Measurements from ENCODE around the gene PLEKHM3. TPM values are rescaled to one million over a fixed set of nuclear protein-coding genes. Genes with fewer than 3 reads are reported as not detected.

Gene PLEKHM3
- polyA plus RNA-seq, 1 experiment: 5.8 TPM

GRCh38 chr2:207810200-207810788, 215.0 kb downstream of the PLEKHM3 start:
- POLR2A ChIA-PET: no interaction called here

GRCh38 chr2:207808119-207808518, 217.2 kb downstream of the PLEKHM3 start:
- H3K4me3 ChIP-seq (ENCODE audit: low read depth, low read length): no peak overlapping the region
- no peaks in the 10 kb centered on the region for H3K36me3 ChIP-seq (ENCODE audit: control insufficient read depth, insufficient read depth, low read length)
- no peaks in the 10 kb centered on the region for H3K27me3 ChIP-seq (ENCODE audit: control insufficient read depth, insufficient read depth, low read length)
- no peak for DNase-seq (ENCODE audit: low read depth)
- ChIA-PET CTCF (no interaction called here), POLR2A (no interaction called here)
- no peak for TF ChIP-seq CTCF (IDR thresholded peaks at IDR 0.05; ENCODE audit: insufficient read depth, low read depth, low read length)

More at GRCh38 chr2:207810200-207810788, 215.0 kb downstream of the PLEKHM3 start:
- Histone ChIP-seq H3K36me3 (ENCODE audit: control insufficient read depth, insufficient read depth, low read length) (no peaks in the 10 kb centered on the region), H3K27me3 (ENCODE audit: control insufficient read depth, insufficient read depth, low read length) (no peaks in the 10 kb centered on the region), H3K4me3 (ENCODE audit: low read depth, low read length) (no peak overlapping the region)
- CTCF ChIA-PET: interaction anchor here (0.6 to 1.6 kb wide), 2 partner anchors 43 to 230 kb away, joined by 4 to 5 read pairs; no protein-coding TSS in a partner anchor
- no peak for DNase-seq (ENCODE audit: low read depth)
- no peak for TF ChIP-seq CTCF (IDR thresholded peaks at IDR 0.05; ENCODE audit: insufficient read depth, low read depth, low read length)

GRCh38 chr2:207807516-207807915, 217.8 kb downstream of the PLEKHM3 start:
- ChIA-PET CTCF (no interaction called here), POLR2A (no interaction called here)
- TF ChIP-seq CTCF (IDR thresholded peaks at IDR 0.05; ENCODE audit: insufficient read depth, low read depth, low read length): no peak
- Histone ChIP-seq H3K27me3 (ENCODE audit: control insufficient read depth, insufficient read depth, low read length) (no peaks in the 10 kb centered on the region), H3K4me3 (ENCODE audit: low read depth, low read length) (no peak overlapping the region), H3K36me3 (ENCODE audit: control insufficient read depth, insufficient read depth, low read length) (no peaks in the 10 kb centered on the region)
- DNase-seq (ENCODE audit: low read depth): no peak

GRCh38 chr2:207805566-207806226, 219.6 kb downstream of the PLEKHM3 start:
- POLR2A ChIA-PET: no interaction called here
- no peak overlapping the region for H3K4me3 ChIP-seq (ENCODE audit: low read depth, low read length)
- H3K27me3 ChIP-seq (ENCODE audit: control insufficient read depth, insufficient read depth, low read length): no peaks in the 10 kb centered on the region
- TF ChIP-seq CTCF (IDR thresholded peaks at IDR 0.05; ENCODE audit: insufficient read depth, low read depth, low read length): no peak
- DNase-seq (ENCODE audit: low read depth): no peak
- H3K36me3 ChIP-seq (ENCODE audit: control insufficient read depth, insufficient read depth, low read length): no peaks in the 10 kb centered on the region
- CTCF ChIA-PET: interaction anchor here (0.8 to 1.6 kb wide), 2 partner anchors 13 to 16 kb away, joined by 4 to 5 read pairs; no protein-coding TSS in a partner anchor

GRCh38 chr2:207802650-207803049, 222.7 kb downstream of the PLEKHM3 start:
- no peak for TF ChIP-seq CTCF (IDR thresholded peaks at IDR 0.05; ENCODE audit: insufficient read depth, low read depth, low read length)
- ChIA-PET POLR2A (no interaction called here), CTCF (no interaction called here)
- no peak for DNase-seq (ENCODE audit: low read depth)
- Histone ChIP-seq H3K4me3 (ENCODE audit: low read depth, low read length) (no peak overlapping the region), H3K27me3 (ENCODE audit: control insufficient read depth, insufficient read depth, low read length) (no peaks in the 10 kb centered on the region; the same call in 1 of the 2 replicates), H3K36me3 (ENCODE audit: control insufficient read depth, insufficient read depth, low read length) (no peaks in the 10 kb centered on the region)
